Occipital lobe (tissue), 2 donors: ENCODE results near the gene FGF8. TPM values are rescaled to one million over a fixed set of nuclear protein-coding genes. Genes with fewer than 3 reads are reported as not detected.

ENCODE experiments used
- DNase-seq: peaks from one replicate; lab custom pipeline; 2025; lab: John Stamatoyannopoulos, UW
- total RNA-seq: library from RNA; depleted of rRNA; stranded (reverse); fragments of >200 nt; gene quantifications from one replicate; pipeline ENCODE4 v1.2.3, GENCODE V29; 2014

FGF8 gene
- total RNA-seq, 1 donor from 2014 or later = not detected

DNA sequence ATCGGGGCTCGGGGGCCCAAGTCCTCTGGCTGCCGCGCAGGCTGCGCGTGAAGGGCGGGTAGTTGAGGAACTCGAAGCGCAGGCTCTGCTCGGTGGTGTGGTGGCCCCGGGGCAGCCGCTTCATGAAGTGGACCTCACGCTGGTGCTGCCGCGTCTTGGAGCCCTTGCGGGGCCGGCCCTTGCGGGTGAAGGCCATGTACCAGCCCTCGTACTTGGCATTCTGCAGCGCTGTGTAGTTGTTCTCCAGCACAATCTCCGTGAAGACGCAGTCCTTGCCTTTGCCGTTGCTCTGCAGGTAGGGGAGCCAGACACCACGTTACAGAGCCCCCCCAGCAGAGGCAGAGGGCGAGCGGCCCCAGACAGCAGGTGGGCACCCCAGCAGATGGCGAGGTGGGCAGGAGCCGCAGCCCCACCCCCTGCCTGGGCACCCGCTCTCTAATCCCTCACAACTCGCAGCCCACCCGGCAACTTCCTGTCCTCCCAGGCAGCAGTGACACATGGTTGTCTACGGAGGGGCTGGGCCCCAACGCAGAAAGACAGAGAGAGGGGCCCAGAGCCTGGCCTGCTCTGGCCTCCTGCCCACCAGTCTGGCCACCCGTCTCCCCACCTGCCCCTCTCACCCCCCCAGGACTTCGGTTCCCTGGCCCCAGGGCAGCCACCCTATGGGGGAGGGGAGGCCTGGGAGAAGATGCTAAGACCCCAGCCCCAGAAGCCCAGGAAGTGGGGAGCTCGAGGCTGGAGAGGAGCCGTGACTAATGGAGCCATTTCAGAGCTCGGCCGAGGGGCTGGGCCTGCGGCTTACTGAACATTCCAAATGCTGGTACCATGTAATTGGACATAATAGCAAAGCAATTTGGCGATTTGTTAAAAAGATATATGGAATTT, 5.3 kb downstream of the FGF8 start:
- no peak for DNase-seq

GRCh38 chr10:101769541-101770180, 6.3 kb downstream of the FGF8 start:
- DNase-seq = no peak

DNA sequence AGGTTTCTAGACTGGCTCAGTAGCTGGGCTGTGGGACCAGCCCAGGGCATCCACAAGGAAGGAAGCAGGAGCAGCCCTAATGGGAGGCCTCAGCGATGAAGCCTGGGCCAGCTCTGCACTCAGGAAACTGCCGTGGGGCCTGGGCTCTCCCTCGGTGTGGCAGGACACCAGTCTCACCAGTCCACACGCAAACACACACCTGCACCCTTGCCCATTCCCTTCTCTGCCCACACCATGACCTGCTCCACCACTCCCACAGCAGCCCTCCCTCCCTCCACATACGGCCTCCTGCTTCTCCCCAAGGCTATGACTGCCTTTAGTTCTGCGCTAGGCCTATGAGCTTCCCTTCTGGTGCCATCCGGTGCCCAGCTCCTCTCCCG, 7.1 kb downstream of the FGF8 start:
- DNase-seq = no peak

DNA sequence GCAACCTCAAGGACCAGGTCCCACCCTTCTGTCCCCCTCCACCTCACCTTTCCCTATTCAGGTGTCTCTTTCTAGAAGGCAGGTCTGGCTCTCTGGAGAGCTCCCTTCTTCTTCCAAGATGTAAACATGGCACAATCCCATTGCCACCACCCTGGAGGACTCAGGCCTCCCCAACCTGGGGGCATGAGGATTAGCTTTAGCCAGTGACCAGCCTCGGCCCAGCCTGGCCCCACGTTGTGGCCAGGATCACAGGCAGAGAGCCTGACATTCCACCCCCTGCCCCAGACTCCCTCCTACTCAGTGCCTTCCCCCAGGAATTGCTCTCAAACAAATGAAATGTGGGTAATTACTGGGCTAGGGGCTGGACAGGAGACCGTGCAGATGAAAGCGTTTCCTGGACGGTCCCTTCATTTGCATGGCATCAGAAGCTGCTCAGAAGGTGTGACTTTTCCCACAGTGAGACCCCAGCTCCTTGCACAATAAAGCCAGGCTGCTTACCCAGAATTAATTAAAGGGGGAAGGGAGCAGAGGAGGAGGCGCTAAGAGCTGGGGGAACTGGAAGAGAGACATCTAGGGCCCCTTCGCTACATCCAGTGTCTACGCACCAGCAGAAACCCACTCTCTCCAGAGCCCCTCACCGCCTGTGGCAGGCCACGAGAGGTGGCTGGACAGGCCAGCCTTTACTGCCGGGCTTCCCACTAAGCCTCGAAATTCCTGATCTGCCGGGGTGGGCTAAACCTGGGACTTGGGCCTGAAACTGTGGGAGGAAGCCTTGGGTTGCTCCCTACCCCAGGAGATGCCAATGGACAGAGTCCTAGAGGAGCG, 7.7 kb downstream of the FGF8 start:
- no peak for DNase-seq

DNA sequence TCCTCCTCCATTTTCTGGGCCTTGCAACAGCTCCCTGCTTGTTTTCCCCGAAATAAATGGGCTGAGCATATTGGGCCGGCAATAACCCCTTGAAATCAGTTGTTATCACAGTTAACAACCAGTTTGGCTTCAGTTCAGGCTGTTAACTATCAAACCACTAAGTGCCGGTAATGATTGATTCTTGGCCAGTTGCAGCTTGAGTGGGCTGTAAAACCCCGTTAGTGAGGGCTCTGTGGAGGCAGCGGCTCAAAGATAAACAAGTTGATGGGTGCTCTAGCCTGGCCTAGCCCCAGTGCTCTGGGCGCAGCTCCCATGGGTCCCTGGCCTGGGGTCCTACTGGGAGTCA, 8.3 kb downstream of the FGF8 start:
- no peak for DNase-seq

DNA sequence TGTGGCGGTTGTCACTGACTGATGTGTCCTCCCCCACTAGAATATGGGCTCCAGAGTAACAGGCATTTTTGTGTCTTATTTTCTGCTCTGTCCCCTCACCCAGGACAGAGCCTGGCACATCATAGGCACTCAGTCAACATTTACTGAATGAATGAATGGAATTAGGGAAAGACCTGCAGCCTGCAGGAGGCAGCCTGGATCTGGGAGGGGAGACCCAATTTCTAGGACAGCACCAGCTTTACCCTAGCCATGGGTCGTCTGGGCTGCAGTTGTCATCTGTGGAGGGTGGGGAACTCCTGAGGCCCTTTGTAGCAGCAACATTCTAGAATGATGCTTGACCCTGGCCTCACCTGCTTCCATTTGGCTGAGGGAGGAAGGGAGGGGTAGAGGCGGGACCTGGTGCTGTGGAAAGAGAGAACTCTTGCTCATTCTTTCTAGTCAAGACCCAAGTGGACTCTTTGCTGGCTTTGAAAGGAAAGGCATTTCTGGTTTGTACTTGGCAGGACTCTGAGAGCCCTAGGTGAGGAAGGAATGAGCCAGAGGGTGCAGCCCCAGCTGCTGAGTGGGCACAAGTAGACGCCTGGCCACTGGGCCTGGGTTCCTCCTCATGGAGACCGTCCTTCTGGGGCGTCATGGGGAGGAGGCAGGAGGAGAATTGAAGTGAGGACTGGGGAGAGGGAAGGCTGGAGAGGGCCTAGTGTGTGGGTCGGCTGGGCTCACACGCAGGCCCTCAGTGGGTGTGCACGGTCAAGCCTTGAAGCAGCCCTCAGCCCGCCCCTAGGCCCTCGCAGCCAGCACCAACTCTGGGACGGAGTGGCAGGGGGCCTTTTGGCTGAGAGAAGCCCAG, 8.9 kb downstream of the FGF8 start:
- no peak for DNase-seq

- no peak for DNase-seq
Observed at GRCh38 chr10:101766306-101766705, 9.6 kb downstream of the FGF8 start.

GRCh38 chr10:101763141-101763846, 12.6 kb downstream of the FGF8 start:
- no peak for DNase-seq

- DNase-seq = no peak
Observed at GRCh38 chr10:101762736-101763135, 13.2 kb downstream of the FGF8 start.

DNA sequence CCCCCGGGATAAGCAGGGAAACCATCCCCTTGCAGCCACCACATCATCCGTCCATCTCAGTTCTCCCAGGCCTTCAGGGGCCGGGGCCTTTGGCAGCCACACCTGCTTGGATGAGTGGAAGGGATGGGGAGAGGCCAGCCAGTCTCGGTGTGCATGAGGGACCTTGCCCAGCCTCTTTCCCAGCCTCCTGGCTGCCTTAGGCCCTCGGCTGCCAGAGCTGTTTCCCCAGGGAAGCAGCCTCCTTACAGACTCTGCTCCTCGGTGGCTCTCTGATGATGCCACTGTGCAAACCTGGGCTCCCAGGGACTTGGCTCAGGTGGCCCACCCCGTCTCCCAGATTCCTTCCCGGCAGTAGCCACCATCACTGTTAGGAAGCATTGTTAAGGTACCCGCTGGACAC, 14.7 kb downstream of the FGF8 start:
- no peak for DNase-seq

DNA sequence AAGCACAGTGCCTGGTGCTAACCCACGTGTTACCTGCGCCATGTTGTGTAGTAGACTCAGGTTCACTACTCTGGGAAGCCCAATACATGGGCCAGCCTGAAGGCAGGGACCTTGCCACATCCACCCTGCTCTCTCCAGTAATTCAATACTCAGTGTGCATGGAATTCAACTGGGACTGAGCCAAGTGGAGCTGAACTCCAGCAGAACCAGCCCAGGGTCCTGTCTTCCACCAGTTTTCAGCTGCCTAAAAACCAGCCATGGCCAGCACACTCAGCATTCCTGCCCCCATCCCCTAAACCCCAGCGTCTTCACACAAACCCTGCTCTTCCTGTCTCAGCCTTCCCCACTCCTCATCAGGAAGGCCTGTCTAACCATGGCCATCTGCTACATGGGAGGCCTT, 15.4 kb downstream of the FGF8 start:
- no peak for DNase-seq

- no peak for DNase-seq
Observed at GRCh38 chr10:101759309-101760247, 16.3 kb downstream of the FGF8 start.

GRCh38 chr10:101758858-101759257, 17.1 kb downstream of the FGF8 start:
- DNase-seq = no peak

DNA sequence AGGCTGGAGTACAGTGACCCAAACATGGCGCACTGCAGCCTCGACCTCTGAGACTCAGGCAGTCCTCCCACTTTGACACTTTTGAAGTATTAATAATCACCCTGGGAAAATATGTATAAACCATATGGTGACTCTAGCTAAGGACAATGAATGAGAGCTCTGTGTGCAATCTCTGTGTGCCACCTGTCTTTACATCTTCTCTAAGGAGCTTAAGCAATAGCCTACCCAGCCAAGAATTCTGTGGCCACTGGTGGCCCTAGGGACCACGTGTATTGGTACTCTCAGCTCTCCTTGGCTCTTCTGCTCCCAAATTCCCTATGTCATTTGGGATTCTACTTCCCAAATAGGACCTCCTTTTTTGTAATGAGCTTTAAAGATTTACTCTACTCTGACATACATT, 23.7 kb downstream of the FGF8 start:
- DNase-seq = no peak

DNA sequence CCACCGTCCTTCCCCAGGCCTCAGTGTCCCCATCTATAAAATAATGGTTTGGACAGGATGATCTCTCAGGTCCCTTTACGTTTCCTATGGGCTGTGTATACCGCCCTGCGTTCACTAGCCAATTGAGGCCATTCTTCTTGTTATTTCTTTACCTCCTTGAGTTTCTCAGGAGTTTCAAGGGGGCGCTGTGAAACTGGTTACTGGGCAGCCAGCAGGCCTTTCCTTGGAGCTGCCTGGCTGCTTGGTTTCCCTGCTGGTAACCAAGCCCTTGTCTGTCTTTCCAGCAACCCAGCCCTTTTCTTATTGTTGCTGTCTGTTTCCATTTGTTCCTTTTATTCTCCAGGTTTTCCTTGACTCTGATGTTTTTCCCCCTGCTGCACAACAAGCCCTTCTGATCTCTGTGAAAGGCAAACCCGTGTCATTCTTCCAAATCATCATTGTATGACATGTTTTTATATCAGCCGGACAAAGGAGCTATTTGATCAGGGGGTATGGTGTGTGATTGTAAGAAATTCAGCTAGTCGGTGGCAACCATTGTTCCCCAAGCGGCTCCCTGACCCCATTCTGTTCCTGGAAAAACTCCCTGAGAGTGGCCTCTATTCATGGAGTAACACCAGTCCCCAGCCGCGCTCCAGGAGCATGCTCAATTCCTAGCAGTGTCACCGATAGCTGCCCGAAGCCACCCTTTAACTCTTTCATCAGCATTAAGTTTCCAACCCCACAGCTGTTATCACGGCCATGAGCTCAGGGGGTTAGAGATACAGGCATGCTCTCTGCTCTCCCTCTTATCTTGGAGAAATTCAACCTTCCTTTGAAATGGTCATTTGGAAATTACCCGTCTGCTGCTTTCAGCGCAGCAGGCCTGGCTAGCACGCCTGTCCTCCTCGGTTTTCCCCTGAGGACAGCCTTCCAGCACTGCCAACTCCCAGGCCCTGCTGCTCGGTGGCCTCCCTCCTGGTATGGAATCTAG, 26.6 kb downstream of the FGF8 start:
- DNase-seq = no peak

- no peak for DNase-seq
Observed at GRCh38 chr10:101748496-101748895, 27.4 kb downstream of the FGF8 start.

- no peak for DNase-seq
Observed at GRCh38 chr10:101745074-101745696, 30.7 kb downstream of the FGF8 start.

- DNase-seq = no peak
Observed at GRCh38 chr10:101744267-101744666, 31.6 kb downstream of the FGF8 start.
